Trophoblast cell (in vitro differentiated cells and primary cell): ENCODE results near the gene COL4A5.

Experiments used
- DNase-seq, 2 donors: peaks; one replicate each; pipeline ENCODE4 v3.0.0-alpha.2; 2016
- H2AFZ ChIP-seq: 2 replicates; pipeline ENCODE4 v1.6.1; 2013; ENCODE audit warnings: low read length, moderate library complexity, mild to moderate bottlenecking; ENCODE audit not compliant: insufficient read depth, poor library complexity
- H2AK5ac ChIP-seq: 2 replicates; pipeline ENCODE4 v1.6.1; 2013; ENCODE audit warnings: mild to moderate bottlenecking, low read length
- H2BK120ac ChIP-seq: 2 replicates; pipeline ENCODE4 v1.6.1; 2013; ENCODE audit warnings: low read length, mild to moderate bottlenecking, moderate library complexity; ENCODE audit not compliant: insufficient read depth, poor library complexity
- H2BK12ac ChIP-seq: 2 replicates; pipeline ENCODE4 v1.6.1; 2013; ENCODE audit warnings: mild to moderate bottlenecking, low read length, moderate library complexity
- H2BK5ac ChIP-seq: 2 replicates; pipeline ENCODE4 v1.6.1; 2013; ENCODE audit warnings: low read length, low read depth, moderate library complexity, mild to moderate bottlenecking; ENCODE audit not compliant: poor library complexity
- H3K14ac ChIP-seq: 2 replicates; pipeline ENCODE4 v1.6.1; 2013; ENCODE audit warnings: mild to moderate bottlenecking, low read length
- H3K18ac ChIP-seq: 2 replicates; pipeline ENCODE4 v1.6.1; 2013; ENCODE audit warnings: mild to moderate bottlenecking, low read length
- H3K23ac ChIP-seq: 2 replicates; pipeline ENCODE4 v1.6.1; 2013; ENCODE audit warnings: low read length
- H3K27ac ChIP-seq: 2 replicates; pipeline ENCODE4 v1.5.1; 2013; ENCODE audit warnings: low read depth, mild to moderate bottlenecking, inconsistent platforms, low read length, moderate library complexity
- H3K27me3 ChIP-seq: 2 replicates; pipeline ENCODE4 v1.6.1; 2013; ENCODE audit warnings: inconsistent platforms, mild to moderate bottlenecking, low read length, moderate library complexity; ENCODE audit not compliant: insufficient read depth
- H3K36me3 ChIP-seq, 2 experiments: 1 replicate in 1 of 2; 2 replicates in 1 of 2; pipeline ENCODE4 v1.6.1; 2013; ENCODE audit warnings: low read length in 2 of 2, mild to moderate bottlenecking in 2 of 2, moderate library complexity in 1 of 2; ENCODE audit not compliant: insufficient read depth in 2 of 2, control insufficient read depth in 1 of 2
- H3K4ac ChIP-seq: 2 replicates; pipeline ENCODE4 v1.6.1; 2013; ENCODE audit warnings: low read depth, mild to moderate bottlenecking, low read length, moderate library complexity
- H3K4me1 ChIP-seq, 2 experiments: 1 replicate in 1 of 2; 2 replicates in 1 of 2; pipeline ENCODE4 v1.6.1; 2013; ENCODE audit warnings: low read length in 2 of 2, mild to moderate bottlenecking in 2 of 2, moderate library complexity in 1 of 2; ENCODE audit not compliant: insufficient read depth in 2 of 2, control insufficient read depth in 1 of 2
- H3K4me2 ChIP-seq: 2 replicates; pipeline ENCODE4 v1.6.1; 2013; ENCODE audit warnings: inconsistent platforms, mild to moderate bottlenecking, low read length, moderate library complexity
- H3K4me3 ChIP-seq: 2 replicates; pipeline ENCODE4 v1.5.1; 2013; ENCODE audit warnings: mild to moderate bottlenecking, low read depth, low read length, inconsistent platforms
- H3K79me1 ChIP-seq: one replicate; pipeline ENCODE4 v1.6.1; 2013; ENCODE audit warnings: low read length
- H3K79me2 ChIP-seq: 2 replicates; pipeline ENCODE4 v1.6.1; 2013; ENCODE audit warnings: low read length, mild to moderate bottlenecking; ENCODE audit not compliant: control insufficient read depth, insufficient read depth, poor library complexity
- H3K9ac ChIP-seq: 2 replicates; pipeline ENCODE4 v1.6.1; 2013; ENCODE audit warnings: mild to moderate bottlenecking, low read length
- H3K9me3 ChIP-seq: 2 replicates; pipeline ENCODE4 v1.6.1; 2013; ENCODE audit warnings: low read depth, mild to moderate bottlenecking, control low read depth, inconsistent platforms, low read length; ENCODE audit not compliant: insufficient read depth
- H4K12ac ChIP-seq: 2 replicates; pipeline ENCODE4 v1.6.1; 2013; ENCODE audit warnings: low read depth, mild to moderate bottlenecking, low read length, moderate library complexity
- H4K8ac ChIP-seq: 2 replicates; pipeline ENCODE4 v1.6.1; 2013; ENCODE audit warnings: low read depth, mild to moderate bottlenecking, low read length, moderate library complexity
- H4K91ac ChIP-seq: one replicate; pipeline ENCODE4 v1.6.1; 2013; ENCODE audit warnings: low read depth, mild to moderate bottlenecking, low read length, moderate library complexity
- WGBS: extraction: QIAGEN DNeasy Blood & Tissue Kit; methylation state at CpG from one replicate; pipeline ENCODE4 v1.1.7; 2013; ENCODE audit warnings: missing lambda C conversion rate; ENCODE audit not compliant: insufficient read length, insufficient coverage; ENCODE audit errors: extremely low coverage; 5-methylcytosine and 5-hydroxymethylcytosine counted together

The COL4A5 gene

DNA sequence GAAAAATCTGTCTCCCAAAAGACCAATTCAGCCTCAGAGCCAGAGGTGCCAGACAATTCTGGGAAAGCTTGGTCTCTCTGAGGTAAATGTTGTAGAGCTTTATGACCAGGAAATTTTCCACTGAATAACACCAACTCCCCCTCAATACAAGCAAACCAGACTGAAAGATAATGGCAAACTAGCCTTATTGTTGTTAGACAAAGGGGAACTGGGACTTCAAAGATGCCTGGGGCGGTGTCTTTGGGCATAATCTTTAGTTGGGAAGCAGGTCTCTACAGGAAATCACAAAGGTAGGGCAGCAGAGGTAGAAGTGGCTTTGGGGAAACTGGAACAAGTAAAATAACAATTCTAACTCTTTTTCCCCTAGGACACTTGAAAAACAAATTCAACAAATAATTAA, 13.4 kb upstream of the COL4A5 start:
- H3K27me3 ChIP-seq: no peaks in the 10 kb centered on the region
- no peak overlapping the region for H3K23ac ChIP-seq
- no peak overlapping the region for H3K18ac ChIP-seq
- no peak overlapping the region for H3K14ac ChIP-seq
- H3K4me1 ChIP-seq: no peaks in the 10 kb centered on the region
- H3K4me2 ChIP-seq: no peak overlapping the region
- no peak overlapping the region for H2BK120ac ChIP-seq
- H3K36me3 ChIP-seq: no peaks in the 10 kb centered on the region
- no peak overlapping the region for H2AK5ac ChIP-seq
- H4K91ac ChIP-seq: no peak overlapping the region
- H3K9ac ChIP-seq: no peak overlapping the region
- H3K79me2 ChIP-seq: no peaks in the 10 kb centered on the region
- H2BK12ac ChIP-seq: no peak overlapping the region
- no peak overlapping the region for H4K12ac ChIP-seq
- H4K8ac ChIP-seq: no peak overlapping the region
- H3K79me1 ChIP-seq: no peaks in the 10 kb centered on the region
- WGBS: no CpG with 5 or more reads among the region's 1 CpG
- H3K27ac ChIP-seq: no peak overlapping the region
- no peak overlapping the region for H3K4ac ChIP-seq
- no peak overlapping the region for H3K4me3 ChIP-seq
- H3K9me3 ChIP-seq: no peaks in the 10 kb centered on the region
- H2BK5ac ChIP-seq: no peak overlapping the region
- no peak overlapping the region for H2AFZ ChIP-seq
- no peak for DNase-seq

GRCh38 chrX:108435261-108435660, 4.4 kb upstream of the COL4A5 start:
- H3K79me1 ChIP-seq: peaks cover 9% of the 10 kb centered on the region
- peaks cover 3% of the 10 kb centered on the region for H3K79me2 ChIP-seq
- no peak overlapping the region for H3K14ac ChIP-seq
- no peak overlapping the region for H4K8ac ChIP-seq
- H2BK12ac ChIP-seq: no peak overlapping the region
- no peak overlapping the region for H2AK5ac ChIP-seq
- H3K4me3 ChIP-seq: no peak overlapping the region
- H3K23ac ChIP-seq: no peak overlapping the region
- no peak overlapping the region for H4K12ac ChIP-seq
- no peak overlapping the region for H2AFZ ChIP-seq
- no peak overlapping the region for H3K18ac ChIP-seq
- H3K27ac ChIP-seq: no peak overlapping the region
- DNase-seq: no peak
- H3K4me1 ChIP-seq: no peaks in the 10 kb centered on the region
- no peak overlapping the region for H3K9ac ChIP-seq
- H3K9me3 ChIP-seq: no peaks in the 10 kb centered on the region
- WGBS: no CpG with 5 or more reads among the region's 5 CpGs
- H3K27me3 ChIP-seq: no peaks in the 10 kb centered on the region
- no peak overlapping the region for H4K91ac ChIP-seq
- H2BK5ac ChIP-seq: no peak overlapping the region
- H3K4me2 ChIP-seq: no peak overlapping the region
- H3K4ac ChIP-seq: no peak overlapping the region
- no peak overlapping the region for H2BK120ac ChIP-seq
- H3K36me3 ChIP-seq: no peaks in the 10 kb centered on the region

GRCh38 chrX:108437349-108438109, 2.1 kb upstream of the COL4A5 start:
- Histone ChIP-seq H3K18ac (no peak overlapping the region), H3K4me3 (peak overlapping the region; percentile 68), H2BK5ac (no peak overlapping the region), H3K4me2 (peak overlapping the region; percentile 71), H4K12ac (no peak overlapping the region), H2BK120ac (no peak overlapping the region), H3K9me3 (no peaks in the 10 kb centered on the region), H3K4me1 (no peaks in the 10 kb centered on the region), H3K27ac (no peak overlapping the region), H3K14ac (no peak overlapping the region), H4K8ac (no peak overlapping the region), H3K79me1 (peaks cover 10% of the 10 kb centered on the region), H2AFZ (peak overlapping the region; percentile 23), H2BK12ac (no peak overlapping the region), H3K9ac (no peak overlapping the region), H4K91ac (no peak overlapping the region), H3K36me3 (no peaks in the 10 kb centered on the region), H3K79me2 (peaks cover 3% of the 10 kb centered on the region), H3K23ac (no peak overlapping the region), H3K27me3 (no peaks in the 10 kb centered on the region), H3K4ac (no peak overlapping the region), H2AK5ac (no peak overlapping the region)
- no peak for DNase-seq
- WGBS: no CpG with 5 or more reads among the region's 20 CpGs

DNA sequence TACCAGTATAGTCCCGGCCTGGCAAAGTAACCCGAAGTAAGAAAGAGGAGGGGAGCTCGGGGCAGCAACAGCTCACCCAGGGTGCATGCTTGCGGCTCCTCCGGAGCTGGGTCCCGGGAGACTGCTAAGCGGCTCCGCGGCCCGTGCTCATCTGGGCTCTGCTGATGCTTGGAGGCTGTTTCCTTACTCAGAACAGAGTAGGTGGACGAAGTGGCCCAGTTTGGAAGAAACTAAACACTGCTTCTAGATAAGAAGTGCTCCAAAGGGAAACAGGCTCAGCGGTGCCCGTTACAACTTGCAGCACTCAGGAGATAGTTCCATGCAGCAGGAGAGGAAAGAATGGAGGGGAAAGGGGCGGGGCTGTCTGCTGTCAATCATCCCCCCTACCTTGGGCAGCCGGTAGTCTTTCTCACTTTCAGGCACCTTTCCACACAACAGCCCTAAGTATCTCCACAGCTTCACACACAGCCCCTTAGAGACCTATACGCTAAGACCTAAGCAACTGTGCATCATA, 1.5 kb upstream of the COL4A5 start, which contains the start of gene COL4A6:
COL4A6 (minus strand) TSS at position 313 of the 514 bp plus-strand sequence; CDS start at position 87, 226 bp downstream.
- Histone ChIP-seq H3K9me3 (no peaks in the 10 kb centered on the region), H3K23ac (no peak within 1 kb of the TSS), H3K4me3 (peak within 1 kb of the TSS; percentile 68), H2BK12ac (no peak within 1 kb of the TSS), H4K91ac (no peak within 1 kb of the TSS), H2BK5ac (no peak within 1 kb of the TSS), H3K14ac (no peak within 1 kb of the TSS), H2BK120ac (peak within 1 kb of the TSS; percentile 72), H3K9ac (no peak within 1 kb of the TSS), H3K4ac (no peak within 1 kb of the TSS), H2AK5ac (no peak within 1 kb of the TSS), H3K27ac (no peak within 1 kb of the TSS), H3K27me3 (no peaks in the 10 kb centered on the region), H3K79me2 (peaks cover 3% of the 10 kb centered on the region), H3K18ac (no peak within 1 kb of the TSS), H3K4me2 (peak within 1 kb of the TSS; percentile 71), H4K12ac (no peak within 1 kb of the TSS), H4K8ac (no peak within 1 kb of the TSS), H2AFZ (peak within 1 kb of the TSS; percentile 23), H3K36me3 (no peaks in the 10 kb centered on the region), H3K4me1 (no peaks in the 10 kb centered on the region), H3K79me1 (peaks cover 10% of the 10 kb centered on the region)
- no peak for DNase-seq
- no CpG with 5 or more reads among the region's 16 CpGs for WGBS
